22Rv1 (cell line): ENCODE results near the gene TREM2.
"Not testable (repeated sequence)": the region's sequence is repeated elsewhere in the genome, so short reads cannot be mapped to it uniquely, and the experiment has no call there.

ENCODE experiments used
- H3K27ac ChIP-seq: fragments of 450-650 bp; 2 replicates; pipeline ENCODE4 v1.5.1; 2017
- CTCF ChIP-seq: fragments of 450-650 bp; IDR thresholded peaks from 2 replicates; pipeline ENCODE4 v1.5.1; 2017; ENCODE audit warnings: mild to moderate bottlenecking
- ZFX ChIP-seq: fragments of 450-650 bp; IDR thresholded peaks from 2 replicates; pipeline ENCODE4 v1.6.1; 2017; ENCODE audit warnings: antibody characterized with exemption, borderline replicate concordance

TREM2 gene

GRCh38 chr6:41190791-41191190 lies 27.9 kb upstream of the TREM2 start:
- no peak for TF ChIP-seq ZFX
- H3K27ac ChIP-seq: no peak overlapping the region

GRCh38 chr6:41189967-41190366 lies 27.1 kb upstream of the TREM2 start:
- no peak overlapping the region for H3K27ac ChIP-seq
- TF ChIP-seq CTCF: no peak
- no peak for TF ChIP-seq ZFX

- not testable (repeated sequence) for H3K27ac ChIP-seq
These were observed 26.1 kb upstream of the TREM2 start for GRCh38 chr6:41189046-41189445.

- no peak overlapping the region for H3K27ac ChIP-seq
- no peak for TF ChIP-seq CTCF
- no peak for TF ChIP-seq ZFX
These were observed 25.3 kb upstream of the TREM2 start for GRCh38 chr6:41187924-41188886.

- no peak overlapping the region for H3K27ac ChIP-seq
- no peak for TF ChIP-seq ZFX
- no peak for TF ChIP-seq CTCF
These were observed 23.2 kb upstream of the TREM2 start for GRCh38 chr6:41186031-41186562.

- H3K27ac ChIP-seq: no peak overlapping the region
- TF ChIP-seq ZFX (no peak), CTCF (no peak)
These were observed 21.8 kb upstream of the TREM2 start for GRCh38 chr6:41184761-41185160.

GRCh38 chr6:41182069-41183034 lies 19.4 kb upstream of the TREM2 start:
- no peak overlapping the region for H3K27ac ChIP-seq
- TF ChIP-seq ZFX (no peak), CTCF (peak; percentile 68)
